SU-DHL-6 (cell line): ENCODE results near the gene HOXD11.

Source experiments
- H2AFZ ChIP-seq: fragments of 200-600 bp; sonication (generic); 2 replicates; pipeline ENCODE4 v1.6.1; 2014; ENCODE audit warnings: low read depth, mild to moderate bottlenecking, moderate library complexity, mixed read lengths, antibody characterized with exemption, low read length; ENCODE audit not compliant: severe bottlenecking
- H3F3A ChIP-seq: fragments of 200-600 bp; shearing (Covaris generic); 2 replicates; pipeline ENCODE4 v1.6.0; 2016; ENCODE audit warnings: antibody characterized with exemption, mild to moderate bottlenecking; ENCODE audit not compliant: insufficient read depth
- H3K27ac ChIP-seq: fragments of 200-600 bp; sonication (generic); 2 replicates; pipeline ENCODE4 v1.5.1; 2016; ENCODE audit warnings: low read depth, mild to moderate bottlenecking, low read length, moderate library complexity, mixed read lengths
- H3K27me3 ChIP-seq: fragments of 200-600 bp; sonication (generic), shearing (Covaris generic); 2 replicates; pipeline ENCODE4 v1.6.0; 2014; ENCODE audit warnings: mild to moderate bottlenecking, low read length
- H3K36me3 ChIP-seq: fragments of 200-600 bp; sonication (generic); 2 replicates; pipeline ENCODE4 v1.6.1; 2014; ENCODE audit warnings: mild to moderate bottlenecking, low read length, mixed read lengths
- H3K4me2 ChIP-seq: fragments of 300-600, 200-600 bp; shearing (Covaris generic), sonication (generic); 2 replicates; pipeline ENCODE4 v1.6.0; 2014; ENCODE audit warnings: low read length, low read depth, mild to moderate bottlenecking; ENCODE audit not compliant: poor library complexity, severe bottlenecking
- H3K4me3 ChIP-seq: fragments of 200-600 bp; sonication (generic); 2 replicates; pipeline ENCODE4 v1.5.1; 2014; ENCODE audit warnings: antibody characterized with exemption, low read length, mild to moderate bottlenecking, mixed read lengths; ENCODE audit not compliant: insufficient read depth, poor library complexity, severe bottlenecking
- H3K79me2 ChIP-seq: fragments of 200-600 bp; sonication (generic); 2 replicates; pipeline ENCODE4 v1.6.1; 2014; ENCODE audit warnings: mild to moderate bottlenecking, low read length, moderate library complexity; ENCODE audit not compliant: insufficient read depth
- H3K9ac ChIP-seq: fragments of 200-600 bp; sonication (generic); 2 replicates; pipeline ENCODE4 v1.7.0; 2014; ENCODE audit warnings: mild to moderate bottlenecking, low read length
- H3K9me2 ChIP-seq: fragments of 200-600 bp; sonication (generic); replicated peaks from 2 replicates; pipeline ENCODE4 v1.6.1; 2014; ENCODE audit warnings: low read length; ENCODE audit not compliant: insufficient read depth
- H3K9me3 ChIP-seq: fragments of 200-600 bp; sonication (generic); 2 replicates; pipeline ENCODE4 v1.6.1; 2014; ENCODE audit warnings: low read length, mixed read lengths; ENCODE audit not compliant: insufficient read depth
- H4K20me1 ChIP-seq: fragments of 200-600 bp; sonication (generic); 2 replicates; pipeline ENCODE4 v1.6.1; 2014; ENCODE audit warnings: low read depth, mild to moderate bottlenecking, antibody characterized with exemption, low read length, moderate library complexity, mixed read lengths
- CTCF ChIP-seq: fragments of 200-600 bp; sonication (generic); IDR thresholded peaks from one replicate; pipeline ENCODE4 v1.5.1; 2017; ENCODE audit warnings: antibody characterized with exemption, mild to moderate bottlenecking, low read length, moderate library complexity; ENCODE audit not compliant: insufficient read depth, poor library complexity, severe bottlenecking
- EZH2phosphoT487 ChIP-seq: fragments of 200-600 bp; sonication (generic), shearing (Covaris generic); conservative IDR thresholded peaks from 2 replicates; pipeline ENCODE4 v1.6.1; 2018; ENCODE audit warnings: mild to moderate bottlenecking, antibody characterized with exemption, low read length, moderate library complexity, mixed read lengths

Gene HOXD11

GRCh38 chr2:176099728-176100546 lies 7.1 kb upstream of the HOXD11 start, which contains the start of gene HOXD12:
HOXD12 (plus strand) TSS chr2:176099795; CDS start chr2:176099802, 7 bp downstream.
- no peaks in the 10 kb centered on the region for H3F3A ChIP-seq
- H4K20me1 ChIP-seq, result no peaks in the 10 kb centered on the region
- H3K9me2 ChIP-seq, result no peaks in the 10 kb centered on the region
- no peaks in the 10 kb centered on the region for H3K9me3 ChIP-seq
- no peak within 1 kb of the TSS for H3K4me2 ChIP-seq
- H3K79me2 ChIP-seq, result no peaks in the 10 kb centered on the region
- H3K36me3 ChIP-seq, result no peaks in the 10 kb centered on the region
- H3K9ac ChIP-seq, result no peak within 1 kb of the TSS
- no peak within 1 kb of the TSS for H2AFZ ChIP-seq
- H3K4me3 ChIP-seq, result no peak within 1 kb of the TSS
- H3K27me3 ChIP-seq, result no peaks in the 10 kb centered on the region
- no peak within 1 kb of the TSS for H3K27ac ChIP-seq
- no peak for TF ChIP-seq CTCF
- TF ChIP-seq EZH2phosphoT487, result no peak

- Histone ChIP-seq H3K27ac (no peak overlapping the region), H3K4me3 (no peak overlapping the region), H2AFZ (no peak overlapping the region), H4K20me1 (no peaks in the 10 kb centered on the region), H3K27me3 (no peaks in the 10 kb centered on the region), H3K9me2 (no peaks in the 10 kb centered on the region), H3K79me2 (no peaks in the 10 kb centered on the region), H3K9ac (no peak overlapping the region), H3K36me3 (no peaks in the 10 kb centered on the region), H3K4me2 (no peak overlapping the region), H3K9me3 (no peaks in the 10 kb centered on the region), H3F3A (no peaks in the 10 kb centered on the region)
- no peak for TF ChIP-seq EZH2phosphoT487
- TF ChIP-seq CTCF, result no peak
Observed at GRCh38 chr2:176100547-176101140, 6.4 kb upstream of the HOXD11 start.

- Histone ChIP-seq H3K27me3 (no peaks in the 10 kb centered on the region), H3K79me2 (no peaks in the 10 kb centered on the region), H3K9ac (no peak overlapping the region), H3K4me3 (no peak overlapping the region), H3K4me2 (no peak overlapping the region), H3K9me3 (no peaks in the 10 kb centered on the region), H4K20me1 (no peaks in the 10 kb centered on the region), H3K36me3 (no peaks in the 10 kb centered on the region), H2AFZ (no peak overlapping the region), H3K9me2 (no peaks in the 10 kb centered on the region), H3K27ac (no peak overlapping the region), H3F3A (no peaks in the 10 kb centered on the region)
- TF ChIP-seq CTCF (no peak), EZH2phosphoT487 (no peak)
Observed at GRCh38 chr2:176101216-176101830, 5.8 kb upstream of the HOXD11 start.
